ENCODE data around the gene NOTO.

The NOTO gene

GRCh38 chr2:73235315-73236028 is 33.1 kb downstream of the NOTO start:
- H3K27me3 ChIP-seq: no peaks in the 10 kb centered on the region
- peaks cover 57 to 62% (median 59%) of the 10 kb centered on the region in 11 experiments for H4K20me1 ChIP-seq
- no peaks in the 10 kb centered on the region for H3K9me3 ChIP-seq (replicated peaks in 1 of 11)
- peak overlapping the region in 10 of 11 experiments; percentile 95 to 99 (median 97); a peak in 20 of 22 replicates for H3K27ac ChIP-seq
- peak overlapping the region; percentile 94 to 99 (median 97) for H3K9ac ChIP-seq
- H3K4me3 ChIP-seq: peak overlapping the region; percentile 79 to 100 (median 91)
- H3K4me1 ChIP-seq: peaks cover 33 to 51% (median 40%) of the 10 kb centered on the region in 10 experiments
- TF ChIP-seq Cebpa-rat (IDR thresholded peaks at IDR 0.05): no peak
- peaks cover 27 to 52% (median 50%) of the 10 kb centered on the region in 11 experiments for H3K36me3 ChIP-seq
- H3K4me2 ChIP-seq: peak overlapping the region; percentile 91 to 99 (median 96)

- peak overlapping the region; percentile 14 to 99 (median 96); a peak in 19 of 22 replicates for H3K4me2 ChIP-seq
- peak overlapping the region in 7 of 11 experiments; percentile 1 to 51 (median 25); a peak in 3 of 22 replicates for H3K9ac ChIP-seq
- H3K36me3 ChIP-seq: peaks cover 44 to 69% (median 67%) of the 10 kb centered on the region in 11 experiments
These were observed 34.8 kb downstream of the NOTO start for GRCh38 chr2:73237168-73237567.

DNA sequence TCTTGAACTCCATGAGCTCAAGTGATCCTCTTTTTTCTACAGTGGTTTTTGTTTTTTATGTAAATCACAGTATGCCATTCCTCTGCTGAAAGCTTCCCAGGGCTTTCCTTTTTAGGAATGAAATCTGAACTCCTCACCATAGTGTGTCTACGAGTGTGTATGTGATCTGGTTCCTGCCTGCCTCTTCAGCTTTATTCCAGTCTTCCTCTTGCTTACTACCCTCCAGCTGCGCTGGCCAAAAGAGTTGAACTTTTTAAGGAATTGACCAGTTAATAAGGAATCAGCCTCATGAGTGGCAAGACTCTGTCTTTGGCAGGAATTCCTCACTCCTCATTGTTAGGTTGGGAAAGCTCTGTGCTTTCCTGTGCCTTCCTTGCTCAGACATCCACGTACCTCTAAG is 35.8 kb downstream of the NOTO start:
- peak overlapping the region in 2 of 11 experiments; percentile 2 to 91; a peak in 1 of 22 replicates for H3K4me2 ChIP-seq
- peaks cover 53 to 79% (median 76%) of the 10 kb centered on the region in 11 experiments for H3K36me3 ChIP-seq
- no peaks in the 10 kb centered on the region for H3K9me3 ChIP-seq (replicated peaks in 1 of 11)
- no peak for TF ChIP-seq Cebpa-rat (IDR thresholded peaks at IDR 0.05)
- H3K27ac ChIP-seq: no peak overlapping the region
- peaks cover 26 to 45% (median 34%) of the 10 kb centered on the region in 10 experiments for H3K4me1 ChIP-seq
- H3K9ac ChIP-seq: peak overlapping the region in 7 of 11 experiments; percentile 8 to 51 (median 21); a peak in 6 of 22 replicates
- H4K20me1 ChIP-seq: peaks cover 81 to 89% (median 86%) of the 10 kb centered on the region in 11 experiments
- no peaks in the 10 kb centered on the region for H3K27me3 ChIP-seq
- no peak overlapping the region for H3K4me3 ChIP-seq

More at GRCh38 chr2:73237168-73237567, 34.8 kb downstream of the NOTO start:
- Histone ChIP-seq H3K9me3 (replicated peaks in 1 of 11) (no peaks in the 10 kb centered on the region), H3K4me3 (no peak overlapping the region), H3K4me1 (peaks cover 32 to 50% (median 39%) of the 10 kb centered on the region in 10 experiments), H4K20me1 (peaks cover 72 to 79% (median 76%) of the 10 kb centered on the region in 11 experiments), H3K27ac (no peak overlapping the region), H3K27me3 (no peaks in the 10 kb centered on the region)
- TF ChIP-seq Cebpa-rat (IDR thresholded peaks at IDR 0.05): no peak

DNA sequence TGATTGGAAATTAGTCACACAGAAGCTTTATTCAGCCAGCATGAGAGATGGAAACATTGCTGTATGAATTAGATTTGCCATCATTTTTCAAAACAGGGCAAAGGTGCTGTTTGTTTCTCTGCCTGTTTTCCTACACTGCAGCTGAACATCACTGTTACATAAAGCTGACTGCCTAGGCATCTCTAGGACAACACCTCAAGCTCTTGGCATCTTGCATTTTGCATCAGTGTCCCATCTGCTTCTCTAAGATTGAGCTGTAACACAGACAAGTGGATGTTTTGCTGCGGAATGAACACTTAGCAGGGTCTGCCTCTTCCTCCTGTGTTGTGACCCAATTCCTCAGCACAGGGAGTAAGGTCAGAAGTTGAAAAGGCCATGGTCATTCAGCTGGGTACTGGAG is 36.6 kb downstream of the NOTO start:
- Histone ChIP-seq H3K9me3 (replicated peaks in 1 of 11) (no peaks in the 10 kb centered on the region), H3K4me1 (peaks cover 26 to 45% (median 33%) of the 10 kb centered on the region in 10 experiments), H3K36me3 (peaks cover 62 to 87% (median 85%) of the 10 kb centered on the region in 11 experiments), H3K27ac (no peak overlapping the region), H3K9ac (peak overlapping the region in 6 of 11 experiments; percentile 8 to 51 (median 19); a peak in 5 of 22 replicates), H3K4me2 (0 out of 22 replicates have a peak overlapping the region, but pooled peaks of 1 of the 11 experiments have one; percentile 7), H3K27me3 (no peaks in the 10 kb centered on the region), H3K4me3 (no peak overlapping the region), H4K20me1 (peaks cover 89 to 97% (median 94%) of the 10 kb centered on the region in 11 experiments)
- TF ChIP-seq Cebpa-rat (IDR thresholded peaks at IDR 0.05): no peak

GRCh38 chr2:73239776-73240175 is 37.4 kb downstream of the NOTO start:
- no peak for TF ChIP-seq Cebpa-rat (IDR thresholded peaks at IDR 0.05)
- H3K4me3 ChIP-seq: no peak overlapping the region
- peaks cover 96 to 100% (median 100%) of the 10 kb centered on the region in 11 experiments for H4K20me1 ChIP-seq
- H3K4me2 ChIP-seq: no peak overlapping the region
- H3K27ac ChIP-seq: no peak overlapping the region
- H3K27me3 ChIP-seq: no peaks in the 10 kb centered on the region
- H3K9me3 ChIP-seq (replicated peaks in 1 of 11): no peaks in the 10 kb centered on the region
- H3K36me3 ChIP-seq: peaks cover 70 to 95% (median 93%) of the 10 kb centered on the region in 11 experiments
- H3K9ac ChIP-seq: peak overlapping the region in 2 of 11 experiments; percentile 15 to 42; a peak in 2 of 22 replicates
- peaks cover 26 to 45% (median 33%) of the 10 kb centered on the region in 10 experiments for H3K4me1 ChIP-seq

GRCh38 chr2:73243884-73244570 is 41.7 kb downstream of the NOTO start:
- Histone ChIP-seq H3K27ac (no peak overlapping the region), H3K4me3 (no peak overlapping the region), H3K9me3 (replicated peaks in 1 of 11) (no peaks in the 10 kb centered on the region), H3K36me3 (peaks cover 99 to 100% (median 100%) of the 10 kb centered on the region in 11 experiments), H4K20me1 (peaks cover 78 to 100% (median 100%) of the 10 kb centered on the region in 11 experiments), H3K4me2 (no peak overlapping the region), H3K9ac (0 out of 22 replicates have a peak overlapping the region, but pooled peaks of 1 of the 11 experiments have one; percentile 14), H3K4me1 (peaks cover 0 to 14% (median 0%) of the 10 kb centered on the region in 10 experiments; a peak in 1 of 20 replicates), H3K27me3 (no peaks in the 10 kb centered on the region)
- no peak for TF ChIP-seq Cebpa-rat (IDR thresholded peaks at IDR 0.05)

DNA sequence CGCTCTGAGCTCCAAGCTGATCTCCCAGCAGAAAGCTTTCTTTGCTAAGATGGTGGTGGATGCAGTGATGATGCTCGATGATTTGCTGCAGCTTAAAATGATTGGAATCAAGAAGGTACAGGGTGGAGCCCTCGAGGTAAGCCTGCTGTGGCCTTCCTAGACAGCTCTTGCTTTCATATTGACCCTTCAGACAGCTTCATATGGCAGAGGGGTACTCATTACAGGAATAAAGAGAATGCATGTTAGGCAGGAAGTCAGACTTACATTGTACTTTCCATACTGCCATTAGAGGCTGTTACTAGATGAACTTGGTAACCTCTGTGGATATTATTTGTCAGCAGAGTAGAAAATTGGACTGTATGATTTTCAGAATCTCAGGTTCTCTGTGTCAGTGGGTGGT is 42.2 kb downstream of the NOTO start:
- H3K27ac ChIP-seq: no peak overlapping the region
- no peaks in the 10 kb centered on the region for H3K9me3 ChIP-seq (replicated peaks in 1 of 11)
- H3K4me1 ChIP-seq: peaks cover 0 to 8% (median 0%) of the 10 kb centered on the region in 10 experiments; a peak in 1 of 20 replicates
- TF ChIP-seq Cebpa-rat (IDR thresholded peaks at IDR 0.05): no peak
- H3K4me3 ChIP-seq: no peak overlapping the region
- no peak overlapping the region for H3K4me2 ChIP-seq
- H3K9ac ChIP-seq: 0 out of 22 replicates have a peak overlapping the region, but pooled peaks of 1 of the 11 experiments have one; percentile 14
- no peaks in the 10 kb centered on the region for H3K27me3 ChIP-seq
- H3K36me3 ChIP-seq: peaks cover 99 to 100% (median 100%) of the 10 kb centered on the region in 11 experiments
- peaks cover 72 to 100% (median 100%) of the 10 kb centered on the region in 11 experiments for H4K20me1 ChIP-seq

DNA sequence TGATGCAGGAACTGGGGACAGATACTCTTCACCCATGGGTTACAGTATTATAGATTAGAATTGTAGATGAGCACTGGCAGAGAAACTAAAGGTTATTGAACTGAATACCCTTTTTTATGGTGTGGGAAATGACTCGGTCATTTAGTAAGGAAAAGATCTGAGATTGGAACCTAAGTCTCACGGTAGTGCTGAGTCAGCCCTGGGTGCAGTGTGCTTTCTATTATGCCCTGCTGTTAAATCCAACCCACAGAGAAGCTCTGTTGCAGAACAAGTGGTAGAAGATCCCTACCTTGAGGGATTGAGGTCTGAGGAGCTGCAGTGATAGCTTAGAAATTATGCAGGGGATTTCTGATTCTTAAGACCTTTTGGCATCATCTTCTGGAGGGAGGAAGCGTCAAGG is 44.5 kb downstream of the NOTO start:
- Histone ChIP-seq H3K27ac (no peak overlapping the region), H3K9me3 (replicated peaks in 1 of 11) (no peaks in the 10 kb centered on the region), H3K4me3 (no peak overlapping the region), H4K20me1 (peaks cover 57 to 100% (median 99%) of the 10 kb centered on the region in 11 experiments; a peak in 21 of 22 replicates), H3K9ac (no peak overlapping the region), H3K27me3 (no peaks in the 10 kb centered on the region), H3K36me3 (peaks cover 93 to 100% (median 100%) of the 10 kb centered on the region in 11 experiments), H3K4me2 (no peak overlapping the region), H3K4me1 (0 out of 20 replicates have a peak, but pooled peaks cover 0 to 5% (median 0%) of the 10 kb centered on the region in 10 experiments)
- no peak for TF ChIP-seq Cebpa-rat (IDR thresholded peaks at IDR 0.05)

All from BLaER1 treated with 17β-estradiol and CSF1 and Interleukin-3, amounts not matched to agents 10 nM and 100 nM (cell line).